Natural killer cell (primary cell): ENCODE measurements around the gene ZNF175. TPM values are rescaled to one million over a fixed set of nuclear protein-coding genes. Genes with fewer than 3 reads are reported as not detected.

Source experiments
- ATAC-seq, 3 donors: fragments of 150-1000 bp in 2 of 3; fragments of 200-7000 bp in 1 of 3; cut with Tn5 transposase; 1 replicate in 1 of 3; 2 replicates in 2 of 3; pipeline ENCODE4 v1.10.0; 2021; ENCODE audit warnings: mild to moderate bottlenecking in 2 of 3, moderate library complexity in 2 of 3
- DNase-seq, 2 donors: peaks; one replicate each; pipeline versions ENCODE4 v3.0.0 to v3.0.0-alpha.2; 2013 to 2021; ENCODE audit warnings: mixed read lengths in 1 of 2
- H3K27ac ChIP-seq: one replicate; pipeline ENCODE4 v1.5.1; 2013; ENCODE audit warnings: mild to moderate bottlenecking, low read length
- H3K27me3 ChIP-seq: one replicate; pipeline ENCODE4 v1.6.1; 2013; ENCODE audit warnings: low read length; ENCODE audit not compliant: control insufficient read depth, insufficient read depth
- H3K36me3 ChIP-seq: one replicate; pipeline ENCODE4 v1.6.1; 2013; ENCODE audit warnings: low read length; ENCODE audit not compliant: control insufficient read depth, insufficient read depth
- H3K4me1 ChIP-seq: one replicate; pipeline ENCODE4 v1.6.1; 2013; ENCODE audit warnings: low read length; ENCODE audit not compliant: control insufficient read depth, insufficient read depth
- H3K4me3 ChIP-seq: one replicate; pipeline ENCODE4 v1.5.1; 2013; ENCODE audit warnings: low read length
- H3K9me3 ChIP-seq: one replicate; pipeline ENCODE4 v1.6.1; 2013; ENCODE audit warnings: low read length; ENCODE audit not compliant: control insufficient read depth, insufficient read depth
- H3K27ac Mint-ChIP-seq, 2 donors: one replicate each; pipeline ENCODE4 v1.8.0; 2022; ENCODE audit warnings: mild to moderate bottlenecking in 2 of 2, mixed read lengths in 2 of 2, moderate library complexity in 1 of 2
- H3K27me3 Mint-ChIP-seq, 2 donors: one replicate each; pipeline ENCODE4 v1.8.0; 2022; ENCODE audit warnings: low read depth in 2 of 2, mixed read lengths in 2 of 2
- H3K36me3 Mint-ChIP-seq: one replicate; pipeline ENCODE4 v1.8.0; 2022; ENCODE audit warnings: mixed read lengths
- H3K4me1 Mint-ChIP-seq, 2 donors: one replicate each; pipeline ENCODE4 v1.8.0; 2022; ENCODE audit warnings: mixed read lengths in 2 of 2
- H3K4me3 Mint-ChIP-seq: one replicate; pipeline ENCODE4 v1.8.0; 2022; ENCODE audit warnings: mild to moderate bottlenecking, moderate library complexity, mixed read lengths
- H3K9me3 Mint-ChIP-seq, 2 donors: one replicate each; pipeline ENCODE4 v1.8.0; 2022; ENCODE audit warnings: mixed read lengths in 2 of 2
- WGBS: methylation state at CpG from one replicate; pipeline ENCODE4 v1.1.7; 2013; ENCODE audit warnings: missing lambda C conversion rate; ENCODE audit not compliant: insufficient coverage; 5-methylcytosine and 5-hydroxymethylcytosine counted together
- intact Hi-C: fragments of 100-400 bp; cut with micrococcal nuclease; formaldehyde crosslinking; loops from one replicate; pipeline ENCODE4 v1.14.2; 2022
- total RNA-seq, 4 donors: library from RNA; stranded (reverse); fragments of 120-200 nt in 1 of 4; gene quantifications; one replicate each; pipeline versions ENCODE4 v1.2.3 to v1.2.4, GENCODE V29; 2013 to 2022
- TF ChIP-seq, protein P1 (sequence below): fragments of 200-600 bp; IDR thresholded peaks from one replicate; pipeline ENCODE4 v1.8.0; 2022; ENCODE audit warnings: antibody characterized with exemption

Gene ZNF175
- total RNA-seq, 3 donors from 2014 or later (not counting 1 experiment from before 2014, with no cell fraction given) = 3.4 to 4.8 (median 4.0) TPM

GRCh38 chr19:51571599-51571998 is 516 bp downstream of the ZNF175 start:
- 12% methylated on average over 8 of the region's 8 CpGs for WGBS
- H3K27me3 ChIP-seq = no peaks in the 10 kb centered on the region
- no peaks in the 10 kb centered on the region for H3K9me3 ChIP-seq
- intact Hi-C loops = no loop called here
- no peak overlapping the region for H3K27ac ChIP-seq
- H3K4me3 ChIP-seq = peak overlapping the region; percentile 71
- Mint-ChIP-seq H3K27ac (peak overlapping the region; percentile 27 to 92), H3K9me3 (no peaks in the 10 kb centered on the region), H3K36me3 (no peaks in the 10 kb centered on the region), H3K27me3 (peaks cover 9 to 13% of the 10 kb centered on the region in 2 donors), H3K4me1 (peaks cover 23 to 29% of the 10 kb centered on the region in 2 donors), H3K4me3 (peak overlapping the region; percentile 95)
- H3K4me1 ChIP-seq = peaks cover 11% of the 10 kb centered on the region
- H3K36me3 ChIP-seq = no peaks in the 10 kb centered on the region
- ATAC-seq (peak in 2 of 3 donors; percentile 25 to 28), DNase-seq (peak in 1 of 2 donors; percentile 25)
- TF ChIP-seq, protein P1, sequence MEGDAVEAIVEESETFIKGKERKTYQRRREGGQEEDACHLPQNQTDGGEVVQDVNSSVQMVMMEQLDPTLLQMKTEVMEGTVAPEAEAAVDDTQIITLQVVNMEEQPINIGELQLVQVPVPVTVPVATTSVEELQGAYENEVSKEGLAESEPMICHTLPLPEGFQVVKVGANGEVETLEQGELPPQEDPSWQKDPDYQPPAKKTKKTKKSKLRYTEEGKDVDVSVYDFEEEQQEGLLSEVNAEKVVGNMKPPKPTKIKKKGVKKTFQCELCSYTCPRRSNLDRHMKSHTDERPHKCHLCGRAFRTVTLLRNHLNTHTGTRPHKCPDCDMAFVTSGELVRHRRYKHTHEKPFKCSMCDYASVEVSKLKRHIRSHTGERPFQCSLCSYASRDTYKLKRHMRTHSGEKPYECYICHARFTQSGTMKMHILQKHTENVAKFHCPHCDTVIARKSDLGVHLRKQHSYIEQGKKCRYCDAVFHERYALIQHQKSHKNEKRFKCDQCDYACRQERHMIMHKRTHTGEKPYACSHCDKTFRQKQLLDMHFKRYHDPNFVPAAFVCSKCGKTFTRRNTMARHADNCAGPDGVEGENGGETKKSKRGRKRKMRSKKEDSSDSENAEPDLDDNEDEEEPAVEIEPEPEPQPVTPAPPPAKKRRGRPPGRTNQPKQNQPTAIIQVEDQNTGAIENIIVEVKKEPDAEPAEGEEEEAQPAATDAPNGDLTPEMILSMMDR = no peak

GRCh38 chr19:51572410-51572809 is 1.3 kb downstream of the ZNF175 start:
- intact Hi-C loops = no loop called here
- H3K9me3 ChIP-seq = no peaks in the 10 kb centered on the region
- no peak overlapping the region for H3K27ac ChIP-seq
- ATAC-seq (no peak), DNase-seq (no peak)
- Mint-ChIP-seq H3K27ac (peak overlapping the region; percentile 27 to 92), H3K27me3 (peaks cover 8 to 13% of the 10 kb centered on the region in 2 donors), H3K36me3 (no peaks in the 10 kb centered on the region), H3K4me1 (peaks cover 23 to 29% of the 10 kb centered on the region in 2 donors), H3K4me3 (peak overlapping the region; percentile 52), H3K9me3 (no peaks in the 10 kb centered on the region)
- 25% methylated on average over 3 of the region's 3 CpGs for WGBS
- TF ChIP-seq, protein P1 = no peak
- peaks cover 3% of the 10 kb centered on the region for H3K36me3 ChIP-seq
- H3K4me1 ChIP-seq = peaks cover 11% of the 10 kb centered on the region
- no peak overlapping the region for H3K4me3 ChIP-seq
- no peaks in the 10 kb centered on the region for H3K27me3 ChIP-seq

- Histone ChIP-seq H3K36me3 (peaks cover 3% of the 10 kb centered on the region), H3K4me3 (no peak overlapping the region), H3K9me3 (no peaks in the 10 kb centered on the region), H3K27ac (no peak overlapping the region), H3K27me3 (no peaks in the 10 kb centered on the region), H3K4me1 (peaks cover 11% of the 10 kb centered on the region)
- H3K27ac Mint-ChIP-seq = no peak overlapping the region
- no peak for DNase-seq
- H3K9me3 Mint-ChIP-seq = no peaks in the 10 kb centered on the region
- H3K4me3 Mint-ChIP-seq = no peak overlapping the region
- peaks cover 23 to 29% of the 10 kb centered on the region in 2 donors for H3K4me1 Mint-ChIP-seq
- WGBS = 87% methylated on average over 4 of the region's 4 CpGs
- TF ChIP-seq, protein P1 = no peak
- ATAC-seq = no peak
- no peaks in the 10 kb centered on the region for H3K36me3 Mint-ChIP-seq
- intact Hi-C loops = no loop called here
- H3K27me3 Mint-ChIP-seq = peaks cover 6 to 8% of the 10 kb centered on the region in 2 donors
Observed at GRCh38 chr19:51572908-51573307, 1.8 kb downstream of the ZNF175 start.

GRCh38 chr19:51573331-51573730 is 2.2 kb downstream of the ZNF175 start:
- TF ChIP-seq, protein P1 = no peak
- H3K36me3 ChIP-seq = peaks cover 3% of the 10 kb centered on the region
- Mint-ChIP-seq H3K27ac (no peak overlapping the region), H3K9me3 (no peaks in the 10 kb centered on the region), H3K4me3 (no peak overlapping the region), H3K4me1 (peaks cover 23 to 29% of the 10 kb centered on the region in 2 donors), H3K27me3 (peaks cover 2 to 4% of the 10 kb centered on the region in 2 donors), H3K36me3 (no peaks in the 10 kb centered on the region)
- no peak overlapping the region for H3K4me3 ChIP-seq
- 96% methylated on average over 3 of the region's 3 CpGs for WGBS
- H3K27ac ChIP-seq = no peak overlapping the region
- DNase-seq (no peak), ATAC-seq (no peak)
- H3K4me1 ChIP-seq = peaks cover 11% of the 10 kb centered on the region
- no peaks in the 10 kb centered on the region for H3K27me3 ChIP-seq
- H3K9me3 ChIP-seq = no peaks in the 10 kb centered on the region
- intact Hi-C loops = no loop called here
